Measurements from ENCODE around the gene RAB11FIP3.
A peak's percentile ranks its signal among the peaks of the same experiment; 100 is the strongest.

The RAB11FIP3 gene

GRCh38 chr16:440627-441026, 15.2 kb downstream of the RAB11FIP3 start:
- ChIA-PET CTCF (interaction anchor here (0.6 kb wide), 2 partner anchors 55 to 83 kb away, joined by 3 to 4 read pairs; no protein-coding TSS in a partner anchor), POLR2A (ENCODE audit: low non-redundant PET) (no interaction called here)
- DNase-seq (ENCODE audit: low spot score), result no peak
- no peak for TF ChIP-seq CTCF (conservative IDR thresholded peaks at IDR 0.05; ENCODE audit: low read depth)
- peak overlapping the region; percentile 31 for H3K27ac ChIP-seq

- CTCF ChIA-PET, result no interaction called here
These were observed 16.0 kb downstream of the RAB11FIP3 start for GRCh38 chr16:441447-441846.

GRCh38 chr16:442976-443375, 17.5 kb downstream of the RAB11FIP3 start:
- H3K27ac ChIP-seq, result no peak overlapping the region
- no peak for TF ChIP-seq CTCF (conservative IDR thresholded peaks at IDR 0.05; ENCODE audit: low read depth)
- no peak for DNase-seq (ENCODE audit: low spot score)
- ChIA-PET POLR2A (ENCODE audit: low non-redundant PET) (no interaction called here), CTCF (no interaction called here)

More at GRCh38 chr16:441447-441846, 16.0 kb downstream of the RAB11FIP3 start:
- H3K27ac ChIP-seq, result peak overlapping the region; percentile 31
- no peak for TF ChIP-seq CTCF (conservative IDR thresholded peaks at IDR 0.05; ENCODE audit: low read depth)
- no peak for DNase-seq (ENCODE audit: low spot score)
- POLR2A ChIA-PET (ENCODE audit: low non-redundant PET), result no interaction called here

- ChIA-PET POLR2A (ENCODE audit: low non-redundant PET) (no interaction called here), CTCF (interaction anchor here (0.9 kb wide), 1 partner anchor 82 kb away, joined by 3 read pairs; no protein-coding TSS in a partner anchor)
- no peak for TF ChIP-seq CTCF (conservative IDR thresholded peaks at IDR 0.05; ENCODE audit: low read depth)
These were observed 18.6 kb downstream of the RAB11FIP3 start for GRCh38 chr16:444027-444426.

DNA sequence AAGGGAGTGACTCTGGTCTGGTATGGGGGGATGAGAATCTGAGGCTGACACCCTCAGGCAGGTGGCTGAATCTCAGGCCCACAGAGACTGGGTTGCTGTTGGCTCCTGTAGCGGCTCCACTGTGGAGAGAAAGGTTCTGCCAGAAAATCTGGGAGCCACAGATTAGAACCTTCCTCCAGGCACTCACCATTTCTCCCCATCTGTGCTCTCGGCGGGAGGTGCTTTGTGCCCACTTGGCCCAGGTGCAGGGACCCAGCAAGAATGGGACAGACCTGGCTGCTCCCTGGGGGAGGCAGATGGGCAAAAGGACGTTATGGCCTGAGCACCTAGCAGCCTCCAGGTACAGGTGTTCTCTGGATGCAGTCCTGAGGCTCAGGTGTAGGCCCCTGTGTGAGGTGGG, 20.1 kb downstream of the RAB11FIP3 start:
- TF ChIP-seq CTCF (conservative IDR thresholded peaks at IDR 0.05; ENCODE audit: low read depth), result no peak
- ChIA-PET CTCF (no interaction called here), POLR2A (ENCODE audit: low non-redundant PET) (no interaction called here)
- H3K27ac ChIP-seq, result no peak overlapping the region
- no peak for DNase-seq (ENCODE audit: low spot score)

More at GRCh38 chr16:444027-444426, 18.6 kb downstream of the RAB11FIP3 start:
- DNase-seq (ENCODE audit: low spot score), result no peak
- H3K27ac ChIP-seq, result no peak overlapping the region

DNA sequence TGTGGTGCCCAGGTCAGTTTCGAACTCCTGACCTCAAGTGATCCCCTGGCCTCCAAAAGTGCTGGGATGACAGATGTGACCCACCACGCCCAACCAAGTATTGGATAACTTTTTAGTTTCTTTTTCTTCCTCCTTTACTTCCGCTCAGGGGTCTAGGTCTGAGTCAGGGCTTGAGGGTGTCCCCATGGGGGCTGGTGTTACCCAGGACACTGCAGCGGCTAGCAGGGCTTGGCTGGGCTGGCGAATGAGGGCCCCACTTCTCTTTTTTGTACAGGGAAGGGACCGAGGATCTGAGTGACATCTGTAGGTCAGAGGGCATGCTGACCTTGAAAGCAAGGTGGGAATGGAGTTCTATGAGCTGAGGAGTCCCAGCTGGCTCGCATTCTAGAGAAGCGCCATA, 24.9 kb downstream of the RAB11FIP3 start:
- DNase-seq (ENCODE audit: low spot score), result no peak

More for the DNA sequence above, 24.9 kb downstream of the RAB11FIP3 start:
- TF ChIP-seq CTCF (conservative IDR thresholded peaks at IDR 0.05; ENCODE audit: low read depth), result no peak
- POLR2A ChIA-PET (ENCODE audit: low non-redundant PET), result no interaction called here
- CTCF ChIA-PET, result no interaction called here
- peak overlapping the region; percentile 9 for H3K27ac ChIP-seq
